SH-SY5Y (cell line): ENCODE data around the gene C2CD4D.

ENCODE experiments used
- GATA2 ChIP-seq: IDR thresholded peaks from 2 replicates; pipeline ENCODE4 v1.6.1; 2011; ENCODE audit warnings: mild to moderate bottlenecking, low read depth, low read length
- GATA3 ChIP-seq: IDR thresholded peaks from 2 replicates; pipeline ENCODE4 v1.6.1; 2011; ENCODE audit warnings: low read depth, mild to moderate bottlenecking, low read length, moderate library complexity

C2CD4D gene

DNA sequence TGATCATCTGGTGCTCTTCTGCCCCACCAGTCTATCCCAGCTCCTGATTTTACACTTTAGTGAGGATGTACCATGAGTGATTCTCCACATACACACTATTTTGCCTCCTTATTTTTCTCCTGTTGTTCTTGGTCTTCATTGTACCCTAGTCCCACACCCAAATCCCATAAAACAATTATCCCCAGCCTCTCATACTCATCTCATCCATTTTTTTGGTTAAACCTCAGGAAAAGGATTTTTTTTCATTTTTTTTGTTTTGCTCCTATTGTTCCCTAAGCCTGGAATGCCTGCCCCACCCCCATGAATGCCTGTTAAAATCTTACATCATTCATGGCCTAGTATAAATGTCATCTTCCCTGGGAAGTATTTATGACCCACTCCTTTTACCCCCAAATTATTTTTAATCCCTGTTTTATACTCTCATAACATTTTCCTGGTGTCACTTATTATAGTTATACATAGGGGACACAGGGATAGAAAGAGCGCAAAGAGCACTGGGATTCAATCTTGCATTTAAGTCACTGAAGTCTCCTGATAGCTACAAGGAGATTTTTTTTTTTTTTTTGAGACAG, 29.5 kb downstream of the C2CD4D start:
- TF ChIP-seq GATA3, result no peak
- no peak for TF ChIP-seq GATA2

DNA sequence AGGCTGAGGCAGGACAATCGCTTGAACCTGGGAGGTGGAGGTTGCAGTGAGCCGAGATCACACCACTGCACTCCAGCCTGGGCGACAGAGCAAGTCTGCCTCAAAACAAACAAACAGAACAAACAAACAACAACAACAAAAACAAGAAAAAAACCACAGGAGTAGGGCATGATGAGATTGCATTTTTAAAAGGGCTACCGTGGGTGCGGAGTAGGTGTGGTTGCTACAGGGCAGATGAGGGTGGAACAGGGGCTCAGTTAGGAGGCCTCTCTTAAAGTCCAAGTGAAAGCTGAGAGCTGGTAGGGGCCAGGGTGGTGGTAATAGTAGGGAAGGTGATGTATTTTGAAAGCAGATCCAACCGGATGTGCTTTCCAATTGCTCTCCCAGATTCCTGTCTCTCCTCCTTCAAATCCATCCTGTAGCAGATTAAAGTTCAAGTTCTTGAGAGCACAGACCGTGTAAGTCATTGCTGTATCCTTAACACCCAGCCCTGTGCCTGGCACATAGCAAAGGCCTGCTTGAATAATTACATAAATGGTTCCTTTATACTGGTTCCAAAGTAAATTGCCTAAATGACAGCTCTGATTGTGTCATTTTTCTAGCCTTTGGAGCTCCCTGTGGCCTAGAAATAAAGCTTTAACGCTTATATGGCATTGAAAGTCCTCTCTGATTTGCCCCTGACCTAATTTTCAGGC, 30.2 kb downstream of the C2CD4D start:
- TF ChIP-seq GATA2 (no peak), GATA3 (no peak)

DNA sequence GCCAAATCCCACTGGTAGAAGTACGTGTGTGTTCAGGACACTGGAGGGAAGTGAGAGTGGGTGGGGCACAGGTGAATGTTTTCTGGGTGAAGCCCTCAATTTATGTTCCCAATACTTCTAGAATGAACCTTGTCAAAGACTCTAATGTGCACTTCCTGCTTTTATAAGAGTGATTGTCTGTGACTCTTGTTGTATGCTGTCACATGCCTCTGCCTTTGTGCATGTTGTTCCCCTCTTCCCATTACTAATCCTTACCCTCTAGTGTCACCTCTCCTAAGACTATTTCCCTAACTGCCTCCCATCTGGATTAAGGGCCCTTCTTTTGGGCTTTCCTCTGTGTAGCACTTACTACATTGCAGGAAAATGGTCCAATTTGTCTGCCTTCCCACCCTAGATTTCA, 31.9 kb downstream of the C2CD4D start:
- no peak for TF ChIP-seq GATA3
- no peak for TF ChIP-seq GATA2

DNA sequence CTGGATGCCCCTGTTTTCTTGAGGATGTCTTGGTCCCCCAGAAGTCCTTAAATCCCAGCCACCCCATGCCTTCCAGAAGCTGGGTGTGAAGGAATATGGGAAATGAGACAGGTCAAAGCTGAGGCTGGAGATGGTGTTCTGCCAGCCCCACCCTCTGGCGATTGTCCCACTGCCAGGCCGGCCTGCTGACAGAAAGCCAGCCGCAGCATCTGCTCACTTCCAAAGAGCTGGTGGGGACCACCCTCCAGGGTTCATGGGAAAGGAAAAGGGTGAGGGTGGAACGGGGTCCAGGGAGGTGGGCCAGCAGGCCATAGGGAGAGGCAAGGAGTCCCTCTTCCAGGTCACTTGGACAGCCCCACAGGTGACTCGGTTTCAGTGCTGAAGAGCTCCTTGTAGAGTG, 32.5 kb downstream of the C2CD4D start:
- no peak for TF ChIP-seq GATA3

DNA sequence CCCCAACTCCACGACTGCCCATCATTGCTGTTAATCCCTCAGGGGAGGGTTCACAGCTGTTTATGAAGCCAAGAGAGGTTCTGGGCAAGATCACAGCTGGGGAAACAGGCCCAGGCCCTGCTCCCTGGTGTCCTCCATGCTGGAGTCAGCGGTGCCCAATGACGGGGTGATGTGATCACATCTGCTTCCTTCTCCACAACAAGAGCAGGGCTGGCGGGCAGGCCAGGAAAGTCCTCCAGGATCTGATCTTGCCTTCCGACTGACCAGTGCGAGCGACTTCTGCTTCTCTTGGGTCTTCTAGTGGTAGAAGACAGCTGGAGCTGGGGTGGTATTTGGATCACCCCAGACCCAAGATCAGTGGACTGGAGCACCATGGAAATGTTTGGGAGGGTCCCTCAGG, 33.5 kb downstream of the C2CD4D start:
- TF ChIP-seq GATA2, result no peak
- TF ChIP-seq GATA3, result no peak

DNA sequence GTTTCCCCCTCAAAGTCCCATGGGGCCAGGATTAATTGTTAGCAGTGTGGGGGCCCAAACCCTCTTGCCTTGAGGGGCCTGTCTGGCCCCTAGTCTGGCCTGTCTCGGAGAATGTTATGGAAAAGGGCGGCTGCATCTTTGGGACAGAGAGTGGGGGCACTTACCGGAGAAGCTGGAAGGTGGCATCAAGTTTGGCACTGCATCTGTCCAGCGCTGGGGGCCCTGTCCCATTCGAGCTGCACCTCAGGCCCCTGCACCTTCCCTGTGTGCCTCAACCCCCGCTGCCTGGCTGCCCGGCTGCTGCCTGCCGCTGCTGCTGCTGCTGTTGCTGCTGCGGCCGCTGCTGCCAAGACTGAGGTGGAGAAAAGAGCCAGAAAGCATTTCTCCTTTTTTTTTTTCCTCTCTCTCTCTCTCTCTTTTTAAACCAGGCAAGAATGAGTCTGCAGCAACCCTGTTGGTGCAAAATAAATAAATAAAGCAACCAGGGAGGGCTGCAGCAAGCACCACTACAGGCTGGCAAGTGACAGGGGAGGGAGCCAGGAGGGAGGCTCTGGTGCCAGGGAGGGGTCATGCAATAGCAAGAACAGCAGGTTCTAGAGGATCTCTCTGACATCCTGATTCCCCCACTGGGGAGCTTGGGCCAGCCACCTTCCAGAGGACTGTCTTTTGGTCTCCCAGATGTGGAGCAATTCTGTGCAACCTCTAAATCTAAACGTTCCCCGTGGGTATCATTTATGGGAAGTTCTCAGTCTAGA, 34.4 kb downstream of the C2CD4D start, which contains the start of gene LINGO4:
Gene LINGO4 (minus strand): TSS at position 354 of the 755 bp plus-strand sequence. CDS start 2,715 bp downstream, outside the sequence.
- TF ChIP-seq GATA2 (no peak), GATA3 (no peak)

DNA sequence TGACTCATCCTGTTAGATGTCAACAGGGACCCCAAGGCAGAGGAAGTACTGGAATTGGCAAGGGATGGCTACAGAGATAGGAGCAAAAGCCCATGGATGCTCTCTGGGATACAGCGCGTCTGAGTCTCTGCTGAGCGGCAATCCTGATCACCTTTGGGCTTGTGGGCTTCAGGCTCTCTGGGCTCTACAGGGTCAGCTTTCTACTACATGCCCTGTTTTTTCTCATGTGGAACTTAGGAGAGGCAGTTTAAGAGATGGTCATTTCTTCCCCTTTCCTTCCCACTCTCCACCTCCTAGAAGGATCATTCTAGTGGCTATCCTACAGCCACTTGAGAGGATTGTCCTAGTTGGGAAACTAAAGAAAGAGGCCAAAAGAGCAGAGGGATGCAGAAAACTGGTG, 35.7 kb downstream of the C2CD4D start:
- TF ChIP-seq GATA2 (no peak), GATA3 (no peak)

DNA sequence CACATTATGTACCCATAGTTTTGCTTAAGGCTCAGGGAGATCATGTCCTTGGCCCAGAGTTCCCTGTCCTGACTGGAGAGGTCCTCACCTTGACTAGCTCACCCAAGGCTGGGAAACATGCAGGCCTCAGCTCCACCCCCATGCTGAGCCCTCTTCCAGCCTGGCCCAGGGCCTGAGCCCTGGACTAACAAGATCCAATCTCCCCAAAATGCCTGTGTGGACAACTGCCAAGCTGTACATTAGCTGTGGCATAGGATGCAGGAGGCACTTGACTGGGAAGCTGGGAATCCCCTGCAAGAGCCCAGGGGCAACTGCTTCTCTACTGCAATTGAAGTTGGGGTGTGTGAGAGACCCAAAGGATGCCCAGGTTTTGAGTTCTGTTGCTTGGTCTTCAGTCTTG, 36.5 kb downstream of the C2CD4D start:
- TF ChIP-seq GATA2, result peak; percentile 93
- TF ChIP-seq GATA3, result no peak

DNA sequence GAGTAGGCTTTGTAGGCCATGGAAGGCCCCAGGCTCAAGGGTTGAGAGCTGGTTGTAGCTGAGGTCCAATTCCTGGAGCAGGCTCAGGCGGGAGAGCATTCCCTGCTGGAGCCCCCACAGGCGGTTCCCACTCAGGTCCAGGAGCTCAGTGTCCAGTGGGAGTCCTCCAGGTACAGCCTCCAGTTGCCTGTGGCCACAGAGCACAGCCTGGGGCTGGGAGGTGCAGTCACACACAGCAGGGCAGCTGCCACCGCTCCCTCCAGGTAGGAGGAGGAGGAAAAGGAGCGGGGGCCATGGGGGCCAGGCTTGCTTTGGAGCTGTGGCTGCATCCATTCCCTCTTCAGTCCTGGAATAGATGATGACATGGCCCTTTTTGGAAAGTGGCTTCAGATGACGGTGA, 37.2 kb downstream of the C2CD4D start:
- TF ChIP-seq GATA2, result no peak
- no peak for TF ChIP-seq GATA3

DNA sequence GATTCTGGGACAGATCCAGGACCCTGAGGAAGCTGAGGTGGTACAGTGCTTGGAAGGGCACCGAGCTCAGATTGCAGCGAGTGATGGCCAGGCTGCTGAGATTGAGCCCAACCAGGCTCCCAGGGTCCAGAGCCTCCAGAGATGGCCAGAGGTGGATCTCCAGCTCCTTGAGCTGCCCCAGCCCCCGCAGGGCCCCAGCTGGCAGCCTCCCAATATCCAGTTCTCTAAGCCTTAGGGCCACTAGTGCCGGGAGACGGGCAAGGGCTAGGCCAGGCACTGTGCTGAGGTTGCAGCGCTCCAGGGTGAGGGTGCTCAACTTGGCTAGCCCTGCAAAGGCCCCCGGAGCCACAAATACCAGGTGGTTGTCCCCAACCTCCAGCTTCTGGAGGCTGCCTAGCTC, 37.8 kb downstream of the C2CD4D start:
- TF ChIP-seq GATA3, result no peak
- no peak for TF ChIP-seq GATA2

DNA sequence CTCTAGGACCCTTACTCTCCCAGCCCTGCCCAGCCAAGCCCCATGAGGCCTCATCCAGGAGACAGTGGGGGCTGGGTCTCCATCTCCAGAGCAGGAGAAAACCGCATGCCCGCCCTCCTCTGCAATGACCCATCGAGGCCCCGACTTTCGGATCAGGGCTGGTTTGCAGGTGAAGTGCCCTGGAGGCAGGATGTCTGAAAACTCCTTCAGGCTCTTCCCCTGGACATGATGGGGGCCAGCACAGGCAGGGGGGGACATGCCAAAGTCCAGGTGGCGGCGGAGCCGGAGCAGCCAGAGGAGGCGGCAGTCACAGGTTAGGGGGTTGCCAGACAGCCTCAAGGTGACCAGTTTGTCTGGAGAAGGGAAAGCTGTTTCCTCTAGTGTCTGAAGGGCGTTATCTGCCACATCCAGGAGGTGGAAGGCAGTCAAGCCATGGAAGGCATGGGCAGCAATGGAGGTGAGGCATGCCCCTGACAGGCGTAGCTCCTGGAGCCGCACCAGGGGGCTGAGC, 38.3 kb downstream of the C2CD4D start:
- no peak for TF ChIP-seq GATA2
- TF ChIP-seq GATA3, result no peak

DNA sequence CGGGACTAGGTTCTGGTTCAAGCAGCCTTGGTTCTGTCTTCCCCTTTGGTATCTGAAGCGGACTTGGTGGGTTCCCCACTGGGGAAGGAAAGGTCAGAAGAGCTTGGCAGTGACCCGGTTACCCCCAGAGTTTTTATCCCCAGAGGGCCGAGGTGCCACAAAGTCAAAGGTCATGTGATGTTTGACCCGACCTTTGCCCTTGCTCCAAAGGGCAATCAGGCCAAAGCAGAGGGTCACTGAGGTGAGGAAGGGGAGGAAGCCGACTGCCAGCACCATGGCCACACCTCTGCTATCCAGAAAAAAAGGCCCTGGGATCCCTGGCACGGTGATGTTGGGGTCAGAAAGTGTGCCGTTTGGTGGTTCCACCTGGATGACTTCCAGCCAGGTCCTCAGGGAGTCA, 38.8 kb downstream of the C2CD4D start:
- no peak for TF ChIP-seq GATA2
- no peak for TF ChIP-seq GATA3

DNA sequence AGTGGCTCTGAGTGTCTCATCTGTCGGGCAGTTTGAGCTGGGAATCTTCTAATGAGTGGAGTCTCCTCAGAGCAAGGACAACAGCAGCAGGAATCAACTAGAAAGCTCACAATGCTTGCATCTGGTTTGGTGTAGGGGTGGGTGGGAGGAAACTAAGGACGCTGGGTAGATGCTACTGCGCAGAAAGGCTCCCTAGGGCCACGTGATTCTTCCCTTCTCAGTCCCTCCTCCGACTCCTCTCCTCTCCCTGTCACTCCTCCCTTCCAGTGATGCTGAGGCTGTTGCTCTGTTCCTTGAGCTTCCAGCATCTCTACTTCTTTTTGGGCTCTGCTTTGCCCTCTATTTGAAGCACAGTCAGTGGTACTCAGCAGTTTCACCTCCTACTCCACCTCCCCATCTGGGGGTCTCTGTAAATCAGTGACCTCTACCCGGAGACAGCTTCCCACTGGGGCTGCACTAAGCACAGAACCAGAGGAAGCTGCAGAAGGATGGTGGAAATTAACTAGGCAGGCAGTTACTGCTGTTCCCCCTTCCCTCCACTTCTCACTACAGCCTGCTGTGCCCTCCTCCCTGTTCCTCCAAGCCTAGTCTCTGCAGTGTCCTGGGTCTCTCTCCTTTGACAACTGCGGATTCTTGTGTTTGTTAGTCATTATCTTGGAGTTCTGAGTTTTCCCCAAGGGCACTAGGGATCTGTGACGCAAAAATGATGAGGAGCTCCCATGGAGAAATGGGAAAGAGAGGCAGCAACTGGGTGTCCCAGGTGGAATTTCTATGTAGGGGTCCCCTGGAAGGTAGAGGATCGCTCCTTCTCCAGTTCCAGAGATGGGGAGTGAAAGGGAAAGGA, 40.2 kb downstream of the C2CD4D start:
- TF ChIP-seq GATA2 (no peak), GATA3 (no peak)

DNA sequence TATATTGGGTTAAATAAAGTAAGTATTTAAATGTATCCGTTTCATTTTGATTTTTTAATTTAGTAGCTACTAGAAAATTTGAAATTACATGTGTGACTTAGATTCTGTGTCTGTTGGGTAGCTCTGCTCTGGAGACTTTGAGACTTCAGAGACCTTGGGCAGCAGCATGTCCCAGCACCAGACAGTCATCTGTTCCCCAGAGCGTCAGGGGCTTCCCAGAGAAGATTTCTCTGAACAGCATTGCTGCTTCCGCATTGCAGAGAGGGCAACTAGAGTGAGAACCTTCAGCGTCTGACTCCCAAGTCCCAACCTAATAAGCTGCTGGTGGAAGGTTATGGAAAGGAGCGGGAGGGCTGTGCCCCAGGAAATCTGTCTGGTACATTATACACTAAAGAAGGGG, 41.0 kb downstream of the C2CD4D start:
- TF ChIP-seq GATA2, result no peak
- no peak for TF ChIP-seq GATA3
